WTC11 (cell line): ENCODE results near the gene TFEB.

Experiments used
- CBFB ChIP-seq: sonication (generic); formaldehyde crosslinking; IDR thresholded peaks from 2 replicates; pipeline ENCODE4 v1.8.1; 2022; ENCODE audit warnings: mild to moderate bottlenecking, low read depth, missing genetic modification reagents
- CREB1 ChIP-seq: sonication (generic); formaldehyde crosslinking; IDR thresholded peaks from 2 replicates; pipeline ENCODE4 v1.8.0; 2023; ENCODE audit warnings: mild to moderate bottlenecking, missing genetic modification reagents
- CTCF ChIP-seq: fragments of 200-600 bp; IDR thresholded peaks from 2 replicates; pipeline ENCODE4 v1.8.0; 2022; ENCODE audit warnings: antibody characterized with exemption
- ELF4 ChIP-seq: sonication (generic); formaldehyde crosslinking; IDR thresholded peaks from 2 replicates; pipeline ENCODE4 v1.8.1; 2022; ENCODE audit warnings: low read depth, mild to moderate bottlenecking, moderate library complexity, missing genetic modification reagents
- FOXP4 ChIP-seq: sonication (generic); formaldehyde crosslinking; IDR thresholded peaks from 2 replicates; pipeline ENCODE4 v1.8.0; 2022; ENCODE audit warnings: mild to moderate bottlenecking, missing genetic modification reagents
- HMGXB4 ChIP-seq: sonication (generic); formaldehyde crosslinking; IDR thresholded peaks from 2 replicates; pipeline ENCODE4 v1.8.1; 2023; ENCODE audit warnings: mild to moderate bottlenecking, moderate library complexity, missing genetic modification reagents
- IRF1 ChIP-seq: sonication (generic); formaldehyde crosslinking; IDR thresholded peaks from 2 replicates; pipeline ENCODE4 v1.8.0; 2023; ENCODE audit warnings: missing genetic modification reagents
- NR2C2 ChIP-seq: sonication (generic); formaldehyde crosslinking; IDR thresholded peaks from 2 replicates; pipeline ENCODE4 v1.8.0; 2022; ENCODE audit warnings: mild to moderate bottlenecking, missing genetic modification reagents
- STAT6 ChIP-seq: sonication (generic); formaldehyde crosslinking; conservative IDR thresholded peaks from 2 replicates; pipeline ENCODE4 v1.8.1; 2023; ENCODE audit warnings: mild to moderate bottlenecking, low read depth, missing genetic modification reagents, moderate library complexity
- TEAD4 ChIP-seq: sonication (generic); formaldehyde crosslinking; IDR thresholded peaks from 2 replicates; pipeline ENCODE4 v1.8.0; 2022; ENCODE audit warnings: mild to moderate bottlenecking, missing genetic modification reagents
- ZNF425 ChIP-seq: fragments of 250-450 bp; sonication (Bioruptor Pico); conservative IDR thresholded peaks from 2 replicates; pipeline ENCODE4 v1.9.0; 2021; ENCODE audit warnings: mild to moderate bottlenecking

GRCh38 chr6:41696788-41697187 is 38.6 kb downstream of the TFEB start:
- TF ChIP-seq HMGXB4 (CRISPR knock-in tag) (no peak), CTCF (no peak), ZNF425 (CRISPR knock-in tag) (no peak), CBFB (CRISPR knock-in tag) (no peak), FOXP4 (no peak), TEAD4 (CRISPR knock-in tag) (no peak), STAT6 (CRISPR knock-in tag) (no peak), IRF1 (CRISPR knock-in tag) (no peak), ELF4 (CRISPR knock-in tag) (no peak), NR2C2 (CRISPR knock-in tag) (no peak), CREB1 (CRISPR knock-in tag) (no peak)
